Activated T-cell treated with anti-CD3 and anti-CD28 coated beads, Interleukin-2, amount 50 U/mL, for 4 hours (primary cell): ENCODE results near the gene GBE1. TPM values are rescaled to one million over a fixed set of nuclear protein-coding genes. Genes with fewer than 3 reads are reported as not detected.

Experiments
- ATAC-seq, 2 donors: fragments of 200-7000 bp; cut with Tn5 transposase; one replicate each; pipeline ENCODE4 v1.10.0; 2021
- DNase-seq: peaks from one replicate; pipeline ENCODE4 v3.0.0-alpha.2; 2020
- H3K27me3 Mint-ChIP-seq: one replicate; pipeline ENCODE4 v1.8.0; 2021; ENCODE audit warnings: low read depth, mixed read lengths
- H3K36me3 Mint-ChIP-seq: one replicate; pipeline ENCODE4 v1.8.0; 2022; ENCODE audit warnings: mixed read lengths; ENCODE audit not compliant: insufficient read depth
- H3K4me1 Mint-ChIP-seq: one replicate; pipeline ENCODE4 v1.8.0; 2021; ENCODE audit warnings: low read depth, mixed read lengths
- H3K4me3 Mint-ChIP-seq: one replicate; pipeline ENCODE4 v1.8.0; 2021; ENCODE audit warnings: mild to moderate bottlenecking, moderate library complexity, mixed read lengths
- H3K9me3 Mint-ChIP-seq: one replicate; pipeline ENCODE4 v1.8.0; 2021; ENCODE audit warnings: mixed read lengths
- total RNA-seq, 3 donors: library from RNA; stranded (reverse); gene quantifications; one replicate each; pipeline ENCODE4 v1.2.1, GENCODE V29; 2021

GBE1 gene
- total RNA-seq, 3 donors from 2014 or later, result 13.9 to 16.1 (median 14.2) TPM

DNA sequence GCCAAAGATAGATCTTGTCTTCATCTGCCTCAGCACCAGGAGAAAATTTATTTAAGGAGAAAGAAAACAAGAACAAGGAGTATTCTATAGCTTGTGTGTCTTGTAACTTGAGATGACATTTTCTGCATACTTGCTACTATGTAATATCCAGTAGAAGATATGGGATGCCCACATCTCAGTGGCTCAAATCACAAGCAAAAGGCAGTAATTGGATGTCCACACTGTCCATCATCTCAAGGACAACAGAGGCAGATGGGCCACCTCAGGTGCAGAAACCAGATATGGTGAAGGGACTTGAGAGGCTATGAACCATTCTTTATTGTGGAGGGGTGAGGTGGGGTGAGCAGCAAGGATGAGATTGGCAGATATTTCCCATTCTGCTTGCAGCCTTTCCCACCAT is 309.0 kb downstream of the GBE1 start:
- H3K27me3 Mint-ChIP-seq, result no peaks in the 10 kb centered on the region

DNA sequence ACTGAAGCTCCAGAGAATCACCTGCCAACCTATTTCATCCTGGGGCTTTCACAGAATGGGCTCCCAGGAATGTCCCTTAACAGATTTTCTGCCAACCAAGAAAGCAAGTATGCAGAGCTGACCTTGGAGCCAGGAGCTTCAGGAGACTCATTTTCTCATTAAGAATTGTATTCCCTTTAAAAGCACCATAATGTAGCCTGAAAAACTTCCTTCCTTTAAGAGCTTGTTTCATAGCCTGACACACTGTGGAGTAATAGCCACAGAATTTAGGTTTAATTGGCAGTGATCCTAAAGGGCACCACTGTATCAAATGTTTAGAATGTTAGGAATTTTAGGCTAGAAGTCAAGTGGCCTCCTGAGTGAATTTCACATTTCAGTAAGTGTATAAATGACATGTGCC is 309.8 kb downstream of the GBE1 start:
- Mint-ChIP-seq H3K4me1 (no peaks in the 10 kb centered on the region), H3K27me3 (no peaks in the 10 kb centered on the region), H3K4me3 (no peak overlapping the region), H3K36me3 (no peaks in the 10 kb centered on the region), H3K9me3 (no peaks in the 10 kb centered on the region)
- no peak for DNase-seq
- no peak for ATAC-seq

More for the DNA sequence above, 309.0 kb downstream of the GBE1 start:
- DNase-seq (no peak), ATAC-seq (no peak)
- Mint-ChIP-seq H3K4me1 (no peaks in the 10 kb centered on the region), H3K36me3 (no peaks in the 10 kb centered on the region), H3K4me3 (no peak overlapping the region), H3K9me3 (no peaks in the 10 kb centered on the region)

DNA sequence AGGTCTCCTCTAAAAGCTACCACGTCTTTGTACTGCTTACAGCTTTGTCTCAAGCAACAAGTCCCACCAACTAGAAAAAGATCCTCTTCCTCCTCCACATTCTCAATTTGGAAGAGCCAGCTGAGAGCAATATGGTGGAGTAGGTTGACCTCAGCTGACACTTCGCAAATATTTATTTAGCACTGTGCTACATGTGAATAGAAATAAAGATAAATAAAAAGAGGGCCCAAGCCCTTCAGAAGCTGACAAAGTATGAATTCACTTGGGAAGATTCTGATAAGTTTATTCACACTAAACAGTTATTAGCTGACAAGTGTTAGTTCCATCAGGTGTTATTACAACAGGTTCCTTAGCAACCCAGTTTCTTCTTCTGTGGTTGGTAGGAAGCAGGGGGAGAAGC is 310.3 kb downstream of the GBE1 start:
- no peaks in the 10 kb centered on the region for H3K4me1 Mint-ChIP-seq
- H3K27me3 Mint-ChIP-seq, result no peaks in the 10 kb centered on the region
- ATAC-seq (no peak), DNase-seq (no peak)
- no peaks in the 10 kb centered on the region for H3K36me3 Mint-ChIP-seq
- H3K9me3 Mint-ChIP-seq, result no peaks in the 10 kb centered on the region
- H3K4me3 Mint-ChIP-seq, result no peak overlapping the region

DNA sequence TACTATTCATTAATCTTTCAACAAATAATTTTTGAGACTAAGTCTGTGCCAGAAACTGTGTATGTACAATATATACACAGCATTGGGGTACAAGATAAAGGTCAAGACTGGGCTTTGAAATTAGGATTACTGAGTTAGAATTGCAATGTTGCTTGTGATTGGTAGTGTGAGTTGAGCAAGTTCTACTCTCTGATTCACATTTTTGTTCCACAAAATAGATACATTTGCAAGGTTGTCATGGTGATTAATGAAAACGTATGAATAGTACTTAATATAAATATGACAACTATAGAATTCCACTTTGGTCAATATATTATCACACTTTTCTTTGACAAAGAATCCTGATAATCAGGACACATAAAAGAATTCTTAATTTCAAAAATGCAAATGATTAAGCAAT is 314.6 kb downstream of the GBE1 start:
- DNase-seq, result no peak
- H3K4me1 Mint-ChIP-seq, result no peaks in the 10 kb centered on the region
- no peak overlapping the region for H3K4me3 Mint-ChIP-seq
- no peaks in the 10 kb centered on the region for H3K27me3 Mint-ChIP-seq
- H3K9me3 Mint-ChIP-seq, result no peaks in the 10 kb centered on the region
- ATAC-seq, result no peak
- H3K36me3 Mint-ChIP-seq, result no peaks in the 10 kb centered on the region

DNA sequence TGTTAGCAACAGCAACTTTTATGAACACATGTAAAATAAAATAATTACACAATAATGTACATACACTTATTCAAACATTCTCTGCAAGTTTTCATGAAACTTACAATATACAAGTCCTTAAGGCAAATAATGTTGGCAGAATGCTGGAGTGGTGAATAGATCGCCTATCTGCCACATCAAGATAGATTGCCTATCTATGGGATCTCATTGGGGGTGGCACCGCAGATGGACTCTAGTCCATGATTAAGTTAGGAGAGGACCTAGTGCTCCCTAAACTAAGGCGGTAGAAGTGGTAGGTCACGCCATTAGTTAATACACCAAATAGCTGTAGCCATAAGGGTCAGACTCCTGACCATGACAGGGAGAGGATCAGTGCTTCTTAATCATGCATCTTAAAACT is 315.7 kb downstream of the GBE1 start:
- ATAC-seq (no peak), DNase-seq (no peak)
- H3K4me3 Mint-ChIP-seq, result no peak overlapping the region
- no peaks in the 10 kb centered on the region for H3K4me1 Mint-ChIP-seq
- peaks cover 4% of the 10 kb centered on the region for H3K9me3 Mint-ChIP-seq
- no peaks in the 10 kb centered on the region for H3K27me3 Mint-ChIP-seq
- no peaks in the 10 kb centered on the region for H3K36me3 Mint-ChIP-seq

DNA sequence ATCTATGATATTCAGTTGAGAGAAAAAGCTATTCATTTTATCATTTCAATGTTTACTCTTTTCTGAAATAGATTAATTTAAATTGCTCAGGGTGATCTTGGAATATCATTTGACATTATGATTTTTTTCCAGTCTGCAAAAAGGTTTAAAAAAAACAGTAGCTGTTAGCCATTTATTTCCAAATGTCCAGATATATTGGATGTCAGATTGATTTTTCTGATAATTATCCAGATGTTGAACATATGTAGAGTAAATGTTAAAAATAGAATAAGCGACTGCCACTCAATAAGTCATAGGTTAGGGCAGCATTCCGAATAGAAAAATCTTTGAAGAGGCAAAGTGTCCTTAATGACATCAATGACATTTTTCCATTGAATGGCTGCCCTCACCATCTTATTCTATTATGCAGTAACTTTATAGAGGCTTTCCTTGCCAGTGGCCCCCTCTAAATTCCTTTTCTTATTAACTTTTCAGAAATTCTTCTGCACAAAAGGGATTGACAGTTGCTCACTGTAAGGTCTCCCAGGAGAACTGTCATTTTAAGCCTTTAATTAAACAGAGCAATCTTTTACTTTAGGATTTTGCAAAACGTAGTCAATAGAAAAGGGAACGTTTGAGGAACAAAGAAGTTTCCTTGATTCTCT is 316.5 kb downstream of the GBE1 start:
- ATAC-seq (no peak), DNase-seq (no peak)
- Mint-ChIP-seq H3K36me3 (no peaks in the 10 kb centered on the region), H3K4me3 (no peak overlapping the region), H3K4me1 (no peaks in the 10 kb centered on the region), H3K9me3 (peaks cover 4% of the 10 kb centered on the region), H3K27me3 (no peaks in the 10 kb centered on the region)

DNA sequence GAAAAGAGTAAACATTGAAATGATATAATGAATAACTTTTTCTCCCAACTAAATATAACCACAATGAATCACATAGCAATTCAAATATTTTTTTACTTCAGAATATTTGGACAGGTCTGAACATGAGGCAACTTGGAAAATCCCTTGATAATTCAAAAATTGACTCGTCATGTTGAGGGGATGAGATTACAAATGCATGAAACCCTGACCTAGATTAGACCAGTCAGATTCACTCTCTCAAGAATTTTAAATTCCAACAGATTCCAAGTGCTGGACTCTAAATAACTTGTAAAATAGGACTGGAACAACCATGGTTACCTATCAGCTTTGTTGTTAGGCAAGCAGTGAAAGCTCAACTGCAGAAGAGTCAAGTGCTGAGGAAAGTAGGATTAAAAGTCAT is 317.5 kb downstream of the GBE1 start:
- no peaks in the 10 kb centered on the region for H3K27me3 Mint-ChIP-seq
- DNase-seq (no peak), ATAC-seq (no peak)
- no peaks in the 10 kb centered on the region for H3K36me3 Mint-ChIP-seq
- peaks cover 4% of the 10 kb centered on the region for H3K9me3 Mint-ChIP-seq
- no peaks in the 10 kb centered on the region for H3K4me1 Mint-ChIP-seq
- H3K4me3 Mint-ChIP-seq, result no peak overlapping the region

DNA sequence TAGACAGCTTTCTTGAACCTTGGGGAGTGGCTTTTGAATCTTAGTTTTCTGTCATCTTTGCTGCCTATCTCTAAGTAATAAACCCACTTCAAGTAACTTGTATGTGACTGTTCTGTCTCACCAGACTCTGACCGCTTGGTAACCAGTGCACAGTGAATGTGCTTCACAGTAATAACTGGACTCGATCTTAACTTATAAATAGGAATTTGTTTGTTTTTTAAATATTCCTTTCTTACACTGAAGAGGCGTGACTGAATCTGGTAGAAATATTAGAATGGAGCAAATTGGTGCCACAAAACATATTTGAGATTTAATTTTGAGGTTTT is 318.0 kb downstream of the GBE1 start:
- no peaks in the 10 kb centered on the region for H3K27me3 Mint-ChIP-seq
- H3K4me1 Mint-ChIP-seq, result no peaks in the 10 kb centered on the region
- peaks cover 4% of the 10 kb centered on the region for H3K9me3 Mint-ChIP-seq
- DNase-seq (no peak), ATAC-seq (no peak)
- H3K4me3 Mint-ChIP-seq, result no peak overlapping the region
- no peaks in the 10 kb centered on the region for H3K36me3 Mint-ChIP-seq

DNA sequence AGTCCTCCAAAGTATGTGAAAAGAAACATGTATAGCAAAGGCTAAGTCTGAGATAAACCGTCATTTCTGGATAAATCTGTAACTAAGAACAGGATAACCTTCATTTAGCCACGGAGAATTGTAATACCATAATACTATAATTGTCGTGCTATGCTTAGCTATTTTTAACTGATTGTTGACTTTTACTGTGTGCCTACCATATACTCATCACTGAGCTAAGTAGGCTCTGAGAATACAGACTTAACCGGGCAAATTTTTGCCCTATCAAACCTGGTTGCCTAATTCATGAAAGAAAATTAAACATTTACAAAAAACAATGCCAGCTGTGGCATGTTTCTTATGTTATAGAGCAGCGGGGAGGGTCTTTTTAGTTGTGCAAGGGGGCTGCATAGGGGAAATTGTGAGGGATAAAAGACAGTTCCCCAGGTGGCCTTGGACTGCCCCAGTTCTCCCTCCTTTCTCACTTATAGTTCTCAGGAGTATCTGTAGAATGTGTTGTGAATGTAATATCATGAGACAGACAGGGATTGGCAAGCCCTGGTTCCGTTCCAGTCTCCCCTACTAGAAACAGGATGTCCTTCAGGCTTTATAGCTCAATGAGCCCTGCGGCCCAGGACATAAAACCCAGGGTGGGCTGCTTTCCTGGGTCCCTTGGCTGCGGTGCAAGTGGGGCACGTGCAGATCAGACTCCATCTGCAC is 318.5 kb downstream of the GBE1 start:
- peaks cover 4% of the 10 kb centered on the region for H3K9me3 Mint-ChIP-seq
- no peak overlapping the region for H3K4me3 Mint-ChIP-seq
- H3K36me3 Mint-ChIP-seq, result no peaks in the 10 kb centered on the region
- no peaks in the 10 kb centered on the region for H3K4me1 Mint-ChIP-seq
- ATAC-seq (no peak), DNase-seq (no peak)
- H3K27me3 Mint-ChIP-seq, result no peaks in the 10 kb centered on the region

DNA sequence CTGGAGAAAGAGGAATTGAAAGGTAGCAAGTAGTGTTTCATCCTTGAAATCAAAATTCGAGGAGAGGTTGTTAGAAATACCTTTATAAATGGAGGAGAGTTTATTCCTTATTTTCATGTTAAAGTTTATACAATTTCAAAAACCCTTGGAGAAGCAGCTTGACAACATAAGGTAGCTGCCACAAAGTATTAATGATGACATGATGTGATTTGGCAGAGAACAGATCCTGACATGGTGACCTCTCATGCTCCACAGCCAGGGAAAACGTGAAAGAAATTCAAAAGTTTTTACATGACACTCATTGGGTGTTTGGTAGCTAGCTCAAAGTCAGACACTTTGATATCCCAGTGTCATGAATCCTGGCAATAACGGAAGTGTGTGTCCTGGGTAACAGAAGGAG is 320.8 kb downstream of the GBE1 start:
- Mint-ChIP-seq H3K4me1 (no peaks in the 10 kb centered on the region), H3K4me3 (no peak overlapping the region), H3K36me3 (no peaks in the 10 kb centered on the region), H3K9me3 (peaks cover 4% of the 10 kb centered on the region), H3K27me3 (no peaks in the 10 kb centered on the region)
- DNase-seq, result no peak
- no peak for ATAC-seq
